B cell (primary cell): ENCODE results near the gene PNPLA1. TPM values are rescaled to one million over a fixed set of nuclear protein-coding genes. Genes with fewer than 3 reads are reported as not detected.

Experiments used
- ATAC-seq: fragments of 200-7000 bp; cut with Tn5 transposase; one replicate; pipeline ENCODE4 v1.10.0; 2021; ENCODE audit warnings: low read depth, mild to moderate bottlenecking, moderate number of reproducible peaks, moderate library complexity
- CTCF ChIA-PET: fragments of 350-600 bp; sonication (Branson Sonifier 250); formaldehyde crosslinking; loops from one replicate; lab custom pipeline; 2021; ENCODE audit warnings: antibody characterized with exemption, inconsistent platforms; lab: Charles Lee
- POLR2A ChIA-PET: fragments of 350-600 bp; sonication (Branson Sonifier 250); formaldehyde crosslinking; loops from one replicate; lab custom pipeline; 2021; ENCODE audit warnings: antibody characterized with exemption; lab: Charles Lee
- DNase-seq: peaks from one replicate; pipeline ENCODE4 v3.0.0; 2013
- H2AFZ ChIP-seq: 2 replicates; pipeline ENCODE4 v1.6.1; 2012; ENCODE audit warnings: mild to moderate bottlenecking, low read depth, low read length; ENCODE audit not compliant: insufficient read depth, poor library complexity, severe bottlenecking
- H3K27ac ChIP-seq, 2 donors: 1 replicate in 1 of 2; 2 replicates in 1 of 2; pipeline ENCODE4 v1.5.1; 2012 to 2013; ENCODE audit warnings: low read length in 2 of 2, mild to moderate bottlenecking in 2 of 2, moderate library complexity in 1 of 2
- H3K27me3 ChIP-seq, 4 experiments: fragments of 200-600 bp in 1 of 4; sonication (generic) in 1 of 4; replicated peaks in 1 of 4; 1 replicate in 2 of 4; 2 replicates in 2 of 4; pipeline versions ENCODE4 v1.6.1 to v1.7.0; 2013 to 2016; ENCODE audit warnings: low read length in 3 of 4, mild to moderate bottlenecking in 2 of 4, mixed read lengths in 1 of 4, moderate library complexity in 1 of 4; ENCODE audit not compliant: insufficient read depth in 4 of 4, control insufficient read depth in 3 of 4; ENCODE audit errors: control extremely low read depth in 1 of 4
- H3K36me3 ChIP-seq, 2 experiments: replicated peaks in 1 of 2; 1 replicate in 1 of 2; 2 replicates in 1 of 2; pipeline versions ENCODE4 v1.6.1 to v1.7.1; 2013; ENCODE audit warnings: low read length in 1 of 2; ENCODE audit not compliant: insufficient read depth in 2 of 2, control insufficient read depth in 1 of 2; ENCODE audit errors: control extremely low read depth in 1 of 2, extremely low read depth in 1 of 2
- H3K4me1 ChIP-seq, 2 donors: fragments of 200-600 bp in 1 of 2; sonication (generic) in 1 of 2; 1 replicate in 1 of 2; 2 replicates in 1 of 2; pipeline versions ENCODE4 v1.5.1 to v1.6.1; 2013 to 2017; ENCODE audit warnings: low read length in 2 of 2; ENCODE audit not compliant: control insufficient read depth in 2 of 2, insufficient read depth in 2 of 2
- H3K4me2 ChIP-seq: replicated peaks from 2 replicates; pipeline ENCODE3; 2012; ENCODE audit warnings: mild to moderate bottlenecking, low read depth, low read length; ENCODE audit not compliant: poor library complexity, severe bottlenecking
- H3K4me3 ChIP-seq, 5 experiments: fragments of 200-600 bp in 1 of 5; sonication (generic) in 1 of 5; 1 replicate in 3 of 5; 2 replicates in 2 of 5; pipeline versions ENCODE4 v1.5.1 to v1.7.0; 2011 to 2016; ENCODE audit warnings: low read length in 4 of 5, mild to moderate bottlenecking in 4 of 5, low read depth in 2 of 5, control low read depth in 1 of 5, moderate library complexity in 1 of 5; ENCODE audit not compliant: insufficient read depth in 1 of 5; ENCODE audit errors: control extremely low read depth in 1 of 5, extremely low read depth in 1 of 5
- H3K79me2 ChIP-seq: fragments of 200-600 bp; sonication (generic); one replicate; pipeline ENCODE4 v1.6.0; 2016; ENCODE audit warnings: low read length; ENCODE audit not compliant: control insufficient read depth, insufficient read depth
- H3K9ac ChIP-seq: fragments of 200-600 bp; sonication (generic); 2 replicates; pipeline ENCODE4 v1.6.1; 2017; ENCODE audit warnings: mild to moderate bottlenecking, low read length, moderate library complexity
- H3K9me3 ChIP-seq, 3 donors: one replicate each; pipeline versions ENCODE4 v1.6.1 to v1.7.1; 2013; ENCODE audit warnings: low read length in 2 of 3; ENCODE audit not compliant: control insufficient read depth in 2 of 3, insufficient read depth in 1 of 3; ENCODE audit errors: control extremely low read depth in 1 of 3
- H4K20me1 ChIP-seq: 2 replicates; pipeline ENCODE4 v1.6.0; 2012; ENCODE audit warnings: mild to moderate bottlenecking, low read length; ENCODE audit not compliant: insufficient read depth, control insufficient read depth, poor library complexity, severe bottlenecking
- H3K27ac Mint-ChIP-seq: one replicate; pipeline ENCODE4 v1.8.0; 2021; ENCODE audit warnings: mixed read lengths
- H3K27me3 Mint-ChIP-seq: one replicate; pipeline ENCODE4 v1.8.0; 2021; ENCODE audit warnings: mixed read lengths
- H3K4me1 Mint-ChIP-seq: one replicate; pipeline ENCODE4 v1.8.0; 2021; ENCODE audit warnings: mixed read lengths
- H3K4me3 Mint-ChIP-seq: one replicate; pipeline ENCODE4 v1.8.0; 2021; ENCODE audit warnings: mixed read lengths
- H3K9me3 Mint-ChIP-seq: one replicate; pipeline ENCODE4 v1.8.0; 2022; ENCODE audit warnings: mixed read lengths; ENCODE audit not compliant: insufficient read depth
- CTCF ChIP-seq: fragments of 200-600 bp; IDR thresholded peaks from one replicate; pipeline ENCODE4 v1.8.0; 2022; ENCODE audit warnings: antibody characterized with exemption, mild to moderate bottlenecking
- EZH2 ChIP-seq: IDR thresholded peaks from 2 replicates; pipeline ENCODE4 v1.6.1; 2012; ENCODE audit warnings: borderline replicate concordance, low read depth, mild to moderate bottlenecking, moderate library complexity, low read length; ENCODE audit not compliant: insufficient read depth, poor library complexity, severe bottlenecking
- WGBS: methylation state at CpG from one replicate; pipeline ENCODE4 v1.1.5; 2013; ENCODE audit warnings: missing lambda C conversion rate; ENCODE audit not compliant: insufficient coverage; 5-methylcytosine and 5-hydroxymethylcytosine counted together
- intact Hi-C: fragments of 100-400 bp; cut with micrococcal nuclease; formaldehyde crosslinking; loops from one replicate; pipeline ENCODE4 v1.10.0; 2022
- polyA plus RNA-seq: library from polyadenylated mRNA; depleted of rRNA; stranded (reverse); fragments of >200 nt; gene quantifications from 2 replicates; pipeline ENCODE4 v1.2.3, GENCODE V29; 2012
- total RNA-seq, 2 donors: library from RNA; stranded (reverse); fragments of 120-200 nt in 1 of 2; gene quantifications; 1 replicate in 1 of 2; 2 replicates in 1 of 2; pipeline versions ENCODE4 v1.2.3 to v1.2.4, GENCODE V29; 2013 to 2022

Gene PNPLA1
- total and polyA plus RNA-seq, 2 donors (not counting 1 experiment from before 2014, with no cell fraction given) = 0.12 TPM; not detected in 1

- peaks cover 2% of the 10 kb centered on the region for H3K9me3 Mint-ChIP-seq
- H3K27me3 Mint-ChIP-seq = peaks cover 3% of the 10 kb centered on the region
- Histone ChIP-seq H3K27ac (no peak overlapping the region), H3K79me2 (no peaks in the 10 kb centered on the region), H3K9me3 (peaks cover 0 to 4% (median 0%) of the 10 kb centered on the region in 3 donors), H2AFZ (no peak overlapping the region), H3K36me3 (no peaks in the 10 kb centered on the region), H3K9ac (peak overlapping the region; percentile 9), H4K20me1 (no peaks in the 10 kb centered on the region), H3K4me3 (no peak overlapping the region), H3K4me1 (peaks cover 7 to 20% of the 10 kb centered on the region in 2 donors), H3K4me2 (peak overlapping the region; percentile 26), H3K27me3 (no peaks in the 10 kb centered on the region)
- no peak overlapping the region for H3K27ac Mint-ChIP-seq
- DNase-seq = no peak
- 76% methylated on average over 5 of the region's 5 CpGs for WGBS
- no peak for ATAC-seq
- peaks cover 19% of the 10 kb centered on the region for H3K4me1 Mint-ChIP-seq
- CTCF ChIA-PET = no interaction called here
- POLR2A ChIA-PET = no interaction called here
- no peak for TF ChIP-seq EZH2
- peak; percentile 8 for TF ChIP-seq CTCF
- intact Hi-C loops = no loop called here
- peak overlapping the region; percentile 52 for H3K4me3 Mint-ChIP-seq
Measured at GRCh38 chr6:36242161-36242560, 27.7 kb upstream of the PNPLA1 start.

- Mint-ChIP-seq H3K4me3 (no peak overlapping the region), H3K27ac (no peak overlapping the region), H3K27me3 (peaks cover 3% of the 10 kb centered on the region), H3K9me3 (peaks cover 2% of the 10 kb centered on the region), H3K4me1 (peaks cover 19% of the 10 kb centered on the region)
- Histone ChIP-seq H2AFZ (no peak overlapping the region), H4K20me1 (no peaks in the 10 kb centered on the region), H3K4me2 (no peak overlapping the region), H3K4me3 (no peak overlapping the region), H3K27ac (no peak overlapping the region), H3K4me1 (peaks cover 7 to 20% of the 10 kb centered on the region in 2 donors), H3K79me2 (no peaks in the 10 kb centered on the region), H3K36me3 (no peaks in the 10 kb centered on the region), H3K9ac (no peak overlapping the region), H3K9me3 (peaks cover 0 to 4% (median 0%) of the 10 kb centered on the region in 3 donors), H3K27me3 (no peaks in the 10 kb centered on the region)
- DNase-seq (no peak), ATAC-seq (no peak)
- POLR2A ChIA-PET = no interaction called here
- TF ChIP-seq CTCF (no peak), EZH2 (no peak)
- CTCF ChIA-PET = no interaction called here
- intact Hi-C loops = no loop called here
- WGBS = no CpG with 5 or more reads among the region's 4 CpGs
Measured at GRCh38 chr6:36242626-36243025, 27.2 kb upstream of the PNPLA1 start.
